ENCODE measurements around the gene SLC9A3.

DNA sequence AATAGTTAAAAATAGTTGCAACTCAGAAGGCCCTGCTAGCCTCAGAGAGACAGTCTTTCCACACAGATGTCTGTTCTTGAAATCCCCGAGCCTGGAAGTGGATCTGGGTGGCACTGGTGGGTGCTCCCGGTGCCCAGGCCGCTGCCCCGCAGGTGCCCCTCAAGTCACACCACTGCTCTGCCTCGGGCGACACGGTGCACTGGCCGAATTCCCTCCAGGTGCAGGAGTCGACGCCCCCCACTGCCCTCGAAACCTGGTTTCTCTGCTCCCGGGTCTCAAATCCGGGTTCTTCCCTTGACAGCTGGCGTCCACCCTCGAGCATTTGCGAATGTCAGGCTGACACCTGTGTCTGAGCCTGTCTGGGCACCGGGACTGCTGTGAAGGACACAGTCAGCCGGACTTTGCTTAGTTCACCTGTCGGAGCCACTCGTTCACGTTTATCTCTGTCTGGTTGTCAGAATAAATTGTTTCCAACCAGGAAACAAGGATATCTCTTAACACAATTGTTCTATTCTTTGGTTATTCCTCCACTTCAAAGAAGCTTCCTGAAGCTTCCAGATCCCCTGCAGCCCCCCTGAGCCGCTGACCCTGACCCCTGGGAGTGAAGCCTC lies 27.1 kb downstream of the SLC9A3 start:
- TF ChIP-seq, protein P1, sequence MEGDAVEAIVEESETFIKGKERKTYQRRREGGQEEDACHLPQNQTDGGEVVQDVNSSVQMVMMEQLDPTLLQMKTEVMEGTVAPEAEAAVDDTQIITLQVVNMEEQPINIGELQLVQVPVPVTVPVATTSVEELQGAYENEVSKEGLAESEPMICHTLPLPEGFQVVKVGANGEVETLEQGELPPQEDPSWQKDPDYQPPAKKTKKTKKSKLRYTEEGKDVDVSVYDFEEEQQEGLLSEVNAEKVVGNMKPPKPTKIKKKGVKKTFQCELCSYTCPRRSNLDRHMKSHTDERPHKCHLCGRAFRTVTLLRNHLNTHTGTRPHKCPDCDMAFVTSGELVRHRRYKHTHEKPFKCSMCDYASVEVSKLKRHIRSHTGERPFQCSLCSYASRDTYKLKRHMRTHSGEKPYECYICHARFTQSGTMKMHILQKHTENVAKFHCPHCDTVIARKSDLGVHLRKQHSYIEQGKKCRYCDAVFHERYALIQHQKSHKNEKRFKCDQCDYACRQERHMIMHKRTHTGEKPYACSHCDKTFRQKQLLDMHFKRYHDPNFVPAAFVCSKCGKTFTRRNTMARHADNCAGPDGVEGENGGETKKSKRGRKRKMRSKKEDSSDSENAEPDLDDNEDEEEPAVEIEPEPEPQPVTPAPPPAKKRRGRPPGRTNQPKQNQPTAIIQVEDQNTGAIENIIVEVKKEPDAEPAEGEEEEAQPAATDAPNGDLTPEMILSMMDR (IDR thresholded peaks at IDR 0.05; ENCODE audit: low read depth, low read length), result no peak
- no peak for TF ChIP-seq EZH2phosphoT487 (IDR thresholded peaks at IDR 0.05; ENCODE audit: low read depth)
